ENCODE measurements around the gene WDR5. TPM values are rescaled to one million over a fixed set of nuclear protein-coding genes. Genes with fewer than 3 reads are reported as not detected.

WDR5 gene
- total RNA-seq, 1 donor from 2014 or later = 28.3 TPM

- Histone ChIP-seq H3K36me3 (ENCODE audit: control insufficient read depth, insufficient read depth, low read length) (no peaks in the 10 kb centered on the region), H3K27me3 (ENCODE audit: control insufficient read depth, insufficient read depth, low read length) (peaks cover 58% of the 10 kb centered on the region), H3K4me3 (ENCODE audit: low read depth, low read length) (no peak overlapping the region)
- no peak for DNase-seq (ENCODE audit: low read depth)
- TF ChIP-seq CTCF (IDR thresholded peaks at IDR 0.05; ENCODE audit: insufficient read depth, low read length, poor library complexity, severe bottlenecking) = no peak
Measured at GRCh38 chr9:134178768-134179551, 43.1 kb downstream of the WDR5 start.

GRCh38 chr9:134179595-134179917 is 43.7 kb downstream of the WDR5 start:
- TF ChIP-seq CTCF (IDR thresholded peaks at IDR 0.05; ENCODE audit: insufficient read depth, low read length, poor library complexity, severe bottlenecking) = no peak
- Histone ChIP-seq H3K27me3 (ENCODE audit: control insufficient read depth, insufficient read depth, low read length) (peaks cover 53% of the 10 kb centered on the region), H3K36me3 (ENCODE audit: control insufficient read depth, insufficient read depth, low read length) (no peaks in the 10 kb centered on the region), H3K4me3 (ENCODE audit: low read depth, low read length) (no peak overlapping the region)
- no peak for DNase-seq (ENCODE audit: low read depth)

- H3K4me3 ChIP-seq (ENCODE audit: low read depth, low read length) = no peak overlapping the region
- no peak for DNase-seq (ENCODE audit: low read depth)
- peaks cover 48% of the 10 kb centered on the region for H3K27me3 ChIP-seq (ENCODE audit: control insufficient read depth, insufficient read depth, low read length)
- H3K36me3 ChIP-seq (ENCODE audit: control insufficient read depth, insufficient read depth, low read length) = no peaks in the 10 kb centered on the region
- no peak for TF ChIP-seq CTCF (IDR thresholded peaks at IDR 0.05; ENCODE audit: insufficient read depth, low read length, poor library complexity, severe bottlenecking)
Measured at GRCh38 chr9:134179918-134180785, 44.3 kb downstream of the WDR5 start.

- Histone ChIP-seq H3K27me3 (ENCODE audit: control insufficient read depth, insufficient read depth, low read length) (peaks cover 41% of the 10 kb centered on the region), H3K4me3 (ENCODE audit: low read depth, low read length) (no peak overlapping the region), H3K36me3 (ENCODE audit: control insufficient read depth, insufficient read depth, low read length) (no peaks in the 10 kb centered on the region)
- DNase-seq (ENCODE audit: low read depth) = no peak
- TF ChIP-seq CTCF (IDR thresholded peaks at IDR 0.05; ENCODE audit: insufficient read depth, low read length, poor library complexity, severe bottlenecking) = no peak
Measured at GRCh38 chr9:134180786-134181647, 45.1 kb downstream of the WDR5 start.

GRCh38 chr9:134181648-134182034 is 45.8 kb downstream of the WDR5 start:
- Histone ChIP-seq H3K27me3 (ENCODE audit: control insufficient read depth, insufficient read depth, low read length) (peaks cover 37% of the 10 kb centered on the region), H3K4me3 (ENCODE audit: low read depth, low read length) (no peak overlapping the region)
- TF ChIP-seq CTCF (IDR thresholded peaks at IDR 0.05; ENCODE audit: insufficient read depth, low read length, poor library complexity, severe bottlenecking) = no peak

More at GRCh38 chr9:134181648-134182034, 45.8 kb downstream of the WDR5 start:
- no peak for DNase-seq (ENCODE audit: low read depth)
- no peaks in the 10 kb centered on the region for H3K36me3 ChIP-seq (ENCODE audit: control insufficient read depth, insufficient read depth, low read length)

Data from kidney epithelial cell (primary cell).